HG02642 (cell line): ENCODE results near the gene HCN4.

ENCODE experiments used
- ATAC-seq: cut with Tn5 transposase; IDR thresholded peaks from one replicate; pipeline ENCODE4 v1.9.1; 2021; ENCODE audit warnings: mild to moderate bottlenecking; ENCODE audit not compliant: unreplicated experiment, poor library complexity

The HCN4 gene

DNA sequence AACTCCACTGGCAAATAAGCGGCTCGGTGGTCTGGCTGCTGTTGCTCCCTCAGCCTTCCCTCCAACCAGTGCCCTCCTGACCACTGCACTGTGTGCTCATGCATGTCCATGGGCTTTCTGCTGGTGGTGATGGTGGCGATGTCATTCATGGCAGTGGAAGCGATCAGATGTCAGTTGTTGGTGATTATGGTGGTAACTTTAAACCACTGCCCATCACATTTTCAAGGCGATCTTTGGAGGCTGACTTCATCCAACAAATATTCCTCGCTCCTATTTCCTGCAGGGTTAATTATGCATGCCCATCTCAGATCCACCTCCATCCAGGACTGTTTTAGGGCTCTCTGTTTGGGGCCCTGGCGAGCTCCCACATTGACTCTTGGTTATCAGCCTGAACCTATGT lies 13.4 kb upstream of the HCN4 start:
- no peak for ATAC-seq

DNA sequence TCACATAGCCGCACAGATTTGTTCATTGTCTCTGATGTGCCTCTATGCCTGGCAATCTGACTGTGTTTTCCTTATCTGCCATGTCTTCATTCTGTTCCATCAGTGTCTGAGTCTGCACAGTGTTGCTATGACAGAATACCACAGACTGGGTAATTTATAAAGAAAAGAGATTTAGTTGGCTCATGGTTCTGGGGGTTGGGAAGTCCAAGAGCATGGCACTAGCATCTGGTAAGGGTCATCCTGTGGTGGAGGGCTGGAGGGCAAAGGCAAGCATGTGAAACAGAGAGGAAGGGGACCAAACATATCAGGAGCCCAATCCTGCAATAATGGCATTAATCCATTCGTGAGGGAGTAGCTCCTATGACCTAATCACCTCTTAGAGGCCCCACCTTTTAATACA lies 11.9 kb upstream of the HCN4 start:
- no peak for ATAC-seq

DNA sequence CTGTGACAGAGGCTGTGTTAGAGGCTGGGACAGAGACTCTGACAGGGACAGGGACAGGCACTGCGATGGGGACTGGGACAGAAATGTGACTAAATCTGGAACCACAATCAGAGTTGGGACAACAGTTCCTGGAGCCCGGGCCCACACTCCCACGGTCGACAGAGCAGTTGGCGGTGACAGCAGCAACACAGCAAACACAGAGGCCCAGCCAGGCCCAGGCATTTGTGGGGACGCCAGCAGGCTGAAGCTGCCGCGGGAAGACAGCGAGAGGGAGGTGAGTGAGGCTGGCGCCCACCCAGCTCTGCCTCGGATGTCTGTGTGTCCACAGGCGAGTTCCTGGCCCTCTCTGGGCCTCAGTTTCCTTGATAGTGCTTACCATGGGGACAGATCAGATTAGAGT lies 9.3 kb upstream of the HCN4 start:
- ATAC-seq = no peak

DNA sequence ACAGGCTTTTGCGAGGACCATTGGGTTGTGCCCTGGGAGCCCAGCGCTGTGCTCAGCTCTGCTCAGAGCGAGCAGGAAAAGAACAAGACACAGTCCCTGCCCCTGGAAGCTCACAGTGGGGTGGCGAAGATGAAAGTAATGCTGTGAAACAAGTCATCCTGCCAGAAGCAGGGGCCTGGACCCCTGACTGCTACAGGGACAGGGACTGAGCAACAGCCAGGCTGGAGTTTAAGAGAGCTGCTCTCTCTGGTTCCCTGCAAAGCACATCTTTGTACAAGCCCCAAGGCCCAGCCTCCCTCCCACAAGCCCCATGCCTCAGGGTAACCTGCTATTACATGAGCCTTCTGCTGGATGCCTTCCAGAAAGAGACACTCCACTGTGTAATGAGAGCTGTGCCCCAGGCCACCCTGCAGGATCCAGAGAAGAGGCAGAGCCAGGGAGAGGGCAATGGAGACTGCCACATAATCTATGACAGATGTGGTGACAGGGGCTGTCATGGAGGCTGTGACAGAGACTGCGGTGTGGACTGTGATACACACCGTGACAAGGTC lies 7.1 kb upstream of the HCN4 start:
- no peak for ATAC-seq

DNA sequence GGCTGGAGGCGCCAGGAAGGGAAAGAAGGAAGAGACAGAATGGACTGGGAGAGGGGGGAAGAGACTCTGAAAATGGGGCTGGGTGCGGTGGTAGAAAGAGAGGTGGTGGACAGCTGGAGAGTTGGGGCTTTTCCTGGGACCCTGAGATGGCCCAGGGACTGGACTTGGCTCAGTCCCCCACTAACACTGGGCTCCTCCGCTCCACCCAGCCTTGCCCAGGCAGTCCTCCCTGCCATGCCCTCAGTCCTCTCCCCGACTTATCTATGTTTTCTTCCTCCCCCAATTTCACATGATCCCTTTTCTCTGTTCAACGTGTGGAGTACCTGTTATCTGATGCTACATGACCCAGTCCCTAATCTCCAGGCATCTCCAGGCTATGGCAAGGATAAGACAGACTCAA lies 6.3 kb upstream of the HCN4 start:
- ATAC-seq = no peak

DNA sequence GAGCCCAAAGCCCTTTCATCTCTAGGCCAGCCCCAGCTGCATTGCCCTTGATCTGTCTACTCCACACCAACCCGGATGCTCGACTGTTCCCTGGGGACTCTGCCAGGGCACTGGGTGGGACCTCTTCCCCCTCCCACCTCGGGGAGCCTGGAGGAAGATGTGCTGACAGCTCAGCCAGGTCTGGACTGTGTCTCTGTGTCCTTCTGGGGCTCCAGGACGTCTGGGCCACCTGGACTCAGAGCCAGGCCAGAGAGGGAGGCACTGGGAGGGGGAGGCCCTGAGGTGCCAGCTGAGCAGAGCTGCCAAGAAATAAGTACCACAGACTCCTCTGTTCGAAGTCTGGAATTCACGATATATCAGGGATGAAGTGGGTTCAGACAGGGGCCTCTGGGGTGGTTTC lies 5.8 kb upstream of the HCN4 start:
- no peak for ATAC-seq

DNA sequence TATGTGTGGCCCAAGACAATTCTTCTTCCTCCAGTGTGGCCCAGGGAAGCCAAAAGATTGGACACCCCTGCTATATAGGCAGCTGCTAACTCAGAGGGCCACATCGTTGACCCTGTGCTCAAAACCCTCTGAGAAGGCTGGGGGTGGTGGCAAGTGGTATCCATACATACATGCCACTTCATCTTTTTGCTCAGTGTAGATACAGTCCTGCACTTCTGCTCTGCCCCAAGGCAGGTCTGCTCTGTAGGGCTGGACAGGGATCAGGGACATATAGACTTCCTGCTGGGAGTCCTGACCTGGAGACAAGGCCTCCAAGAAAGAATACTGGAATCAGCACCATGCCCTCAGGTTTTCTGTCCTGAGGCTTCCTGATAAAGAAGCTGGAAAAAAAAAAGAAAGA lies 4.5 kb upstream of the HCN4 start:
- ATAC-seq = no peak

DNA sequence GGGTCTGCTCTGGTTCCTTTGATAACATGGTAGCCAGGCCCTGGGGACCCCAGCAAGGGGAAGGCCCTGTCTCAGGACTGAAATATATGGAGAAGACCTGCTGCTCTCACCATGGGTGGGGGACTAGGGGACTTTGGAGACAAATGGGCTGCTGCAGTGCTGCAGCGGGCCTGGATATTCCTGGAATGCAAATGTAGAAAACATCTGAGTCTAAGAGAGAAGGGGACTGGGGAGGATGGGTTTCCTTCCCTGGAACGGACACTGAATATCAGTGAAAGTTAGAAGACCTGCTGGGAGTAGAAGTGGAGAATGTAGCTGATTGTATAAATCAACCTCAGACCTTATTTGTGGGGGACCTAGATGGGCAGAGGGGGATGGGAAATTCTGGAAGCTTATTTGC lies 3.1 kb upstream of the HCN4 start:
- ATAC-seq = no peak

DNA sequence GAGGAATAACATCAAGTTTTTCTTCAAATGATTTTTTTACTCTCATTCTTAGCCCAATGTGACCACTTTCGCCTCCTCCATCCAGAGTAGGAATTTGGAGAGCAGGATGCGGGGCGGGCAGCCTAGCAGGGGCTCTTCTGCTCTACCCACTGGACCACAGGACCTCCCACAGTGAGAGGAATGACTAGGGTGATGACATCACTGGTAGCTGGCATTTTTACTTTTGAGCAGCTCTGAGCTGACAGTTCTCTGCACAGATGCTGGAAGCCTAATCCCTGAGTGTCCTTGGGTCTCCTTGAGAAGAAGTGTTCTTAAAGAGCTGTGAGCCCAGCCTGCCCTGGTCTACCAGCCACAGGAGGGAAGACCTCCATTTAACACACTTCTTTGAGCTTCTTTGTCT lies 1.4 kb upstream of the HCN4 start:
- no peak for ATAC-seq

DNA sequence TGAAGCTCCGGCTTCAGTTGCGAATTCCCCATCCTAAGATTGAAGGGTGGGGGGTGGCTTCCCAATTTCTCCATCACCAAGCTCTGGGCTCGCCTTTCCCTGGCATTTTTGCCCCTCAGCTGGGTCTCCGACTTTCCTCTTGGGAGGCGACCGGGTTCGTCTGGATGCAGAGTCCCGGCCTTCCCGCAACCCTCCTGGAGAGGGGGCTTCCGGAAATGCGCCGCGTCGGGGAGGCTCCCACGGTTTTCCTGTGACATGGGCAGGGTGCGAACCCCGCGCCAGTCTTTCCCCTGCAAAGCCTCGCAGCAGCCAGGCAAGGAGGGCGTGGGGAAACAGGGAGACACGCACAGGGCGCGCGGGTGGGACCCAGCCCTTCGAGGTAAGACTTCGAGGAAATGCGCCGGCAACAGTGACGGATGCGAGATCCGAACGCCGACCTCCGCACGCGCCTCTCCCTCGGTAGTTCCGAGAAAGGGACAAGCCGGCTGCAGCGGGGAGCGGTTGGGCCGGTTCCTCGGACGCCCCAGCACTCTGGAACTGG lies 466 bp upstream of the HCN4 start:
- no peak for ATAC-seq

DNA sequence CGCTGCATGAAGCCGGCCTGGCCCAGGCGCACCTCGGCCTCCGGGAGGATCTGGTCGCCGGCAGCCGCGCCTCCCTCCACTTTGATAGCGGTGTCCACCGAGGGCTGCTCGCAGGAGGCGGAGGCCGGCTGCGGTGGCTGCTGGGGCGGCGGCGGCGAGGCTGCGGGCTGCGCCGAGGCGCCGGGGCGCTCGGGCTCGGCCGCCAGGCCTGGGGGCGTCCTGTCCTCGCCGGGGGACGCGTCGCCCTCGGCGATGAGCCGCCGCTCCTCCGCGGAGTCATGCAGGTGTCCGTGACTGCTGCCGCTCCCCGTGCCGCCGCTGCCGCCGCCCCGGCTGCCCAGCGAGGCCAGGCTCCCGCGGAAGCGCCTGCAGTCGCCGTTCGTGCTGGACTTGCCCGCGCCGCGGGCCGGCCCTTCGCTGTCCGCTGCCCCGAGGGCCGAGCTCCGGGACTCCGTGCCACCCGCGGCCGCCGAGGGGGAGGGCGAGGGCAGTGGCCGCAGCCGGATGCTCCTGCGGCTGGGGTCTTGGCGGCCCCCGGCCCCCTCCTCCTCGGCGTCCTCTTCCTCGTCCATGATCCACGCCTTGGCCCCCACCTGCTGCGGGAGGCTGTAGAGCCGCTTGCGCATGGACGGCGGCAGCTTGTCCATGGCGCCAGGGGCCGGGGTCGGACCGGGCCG lies 996 bp downstream of the HCN4 start:
- no peak for ATAC-seq

DNA sequence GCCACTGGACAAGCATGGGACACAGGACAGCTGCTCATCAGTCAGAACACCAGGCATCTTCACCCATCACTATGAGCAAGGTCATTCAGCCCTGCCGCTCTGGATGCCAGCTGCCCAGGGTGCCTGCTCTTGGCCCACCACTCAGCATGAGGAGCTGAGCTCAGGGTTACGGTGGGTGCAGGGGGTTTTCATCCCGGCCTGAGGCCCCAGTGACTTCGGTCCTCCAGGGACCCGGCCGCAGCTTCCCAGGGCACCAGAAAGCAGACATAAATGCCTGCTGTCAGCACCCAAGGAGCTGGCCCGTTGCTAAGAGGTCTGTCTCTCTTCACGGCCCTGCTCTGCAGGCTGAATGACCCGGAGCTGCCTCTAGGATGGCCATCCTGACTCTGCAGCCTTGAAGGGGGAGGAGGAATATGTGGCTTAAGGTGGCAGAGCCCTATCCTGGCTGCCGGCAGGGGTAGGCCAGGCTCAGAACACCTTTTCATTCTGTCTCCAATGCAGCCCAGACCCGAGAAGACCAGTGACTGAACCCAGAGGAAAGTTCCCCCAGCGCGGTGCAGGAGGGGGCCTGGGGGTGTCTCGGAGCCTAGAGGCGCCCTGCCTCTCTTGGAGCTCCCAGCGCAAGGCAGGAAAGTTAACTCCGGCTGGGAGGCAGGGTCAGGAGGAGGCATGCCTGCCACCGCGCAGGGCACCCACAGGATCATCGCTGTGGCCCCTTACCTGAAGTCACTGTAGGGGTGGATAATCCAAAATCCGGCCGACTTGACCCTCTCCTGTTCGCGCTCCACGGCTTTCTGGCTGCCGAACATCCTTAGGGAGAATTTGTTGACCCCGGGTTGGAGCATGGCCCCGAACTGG lies 1.8 kb downstream of the HCN4 start:
- ATAC-seq = no peak

DNA sequence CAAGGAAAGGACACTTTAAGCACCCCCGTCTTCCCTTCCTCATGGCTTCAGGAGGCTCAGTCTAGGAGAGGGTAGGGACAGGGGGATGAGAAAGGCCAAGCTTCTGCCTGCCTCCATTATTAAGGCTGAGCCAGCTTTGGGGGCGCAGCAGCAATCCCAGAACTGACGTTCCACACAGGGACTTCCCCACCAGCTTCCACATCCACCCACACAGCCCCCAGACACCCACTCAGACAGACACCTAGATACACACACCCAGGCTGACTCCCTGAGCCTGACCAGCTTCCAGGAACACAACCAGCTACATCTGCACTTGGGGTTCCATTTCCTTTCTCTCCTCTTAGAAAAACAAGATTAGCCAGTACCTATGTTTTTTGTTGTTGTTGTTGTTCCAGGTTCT lies 4.7 kb downstream of the HCN4 start:
- no peak for ATAC-seq

DNA sequence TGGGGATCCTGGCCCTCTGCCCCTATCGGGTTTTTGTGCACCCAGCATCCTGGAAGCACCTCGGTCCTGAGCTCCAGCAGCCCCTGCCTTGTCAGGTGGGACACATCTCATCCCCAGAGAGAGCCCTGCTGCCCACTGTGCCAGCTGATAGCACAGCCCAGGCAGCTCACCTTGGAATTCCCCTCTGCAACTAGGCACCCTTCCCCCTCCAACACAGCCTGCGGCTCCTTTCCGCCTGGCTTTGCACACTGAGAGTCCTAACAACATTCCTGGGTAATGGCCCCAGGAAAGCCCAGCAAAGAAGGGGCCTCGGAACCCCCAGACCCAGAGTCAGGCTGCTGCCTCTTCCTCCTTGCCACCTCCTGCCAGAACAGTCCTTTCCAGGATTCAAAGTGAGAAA lies 5.9 kb downstream of the HCN4 start:
- ATAC-seq = no peak

DNA sequence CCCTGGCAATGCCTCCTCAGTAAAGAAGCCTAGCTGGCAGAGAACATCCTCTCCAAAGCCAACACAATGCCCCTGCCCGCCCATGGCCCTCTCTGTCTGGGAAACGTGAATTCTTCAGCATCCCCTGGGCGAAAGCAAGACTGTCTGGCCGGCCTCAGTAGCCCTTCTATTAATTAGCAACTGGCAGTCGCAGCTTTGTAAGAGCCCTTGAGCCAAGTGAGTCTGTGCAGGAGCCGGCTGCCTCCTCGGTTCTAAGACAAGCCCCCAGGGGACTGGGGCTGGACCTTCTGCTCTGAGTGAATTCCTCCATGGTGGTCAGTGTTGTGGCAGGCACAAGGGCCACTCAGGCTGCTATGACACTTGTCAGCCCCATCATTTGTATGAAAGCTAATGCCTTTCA lies 7.4 kb downstream of the HCN4 start:
- ATAC-seq = no peak

DNA sequence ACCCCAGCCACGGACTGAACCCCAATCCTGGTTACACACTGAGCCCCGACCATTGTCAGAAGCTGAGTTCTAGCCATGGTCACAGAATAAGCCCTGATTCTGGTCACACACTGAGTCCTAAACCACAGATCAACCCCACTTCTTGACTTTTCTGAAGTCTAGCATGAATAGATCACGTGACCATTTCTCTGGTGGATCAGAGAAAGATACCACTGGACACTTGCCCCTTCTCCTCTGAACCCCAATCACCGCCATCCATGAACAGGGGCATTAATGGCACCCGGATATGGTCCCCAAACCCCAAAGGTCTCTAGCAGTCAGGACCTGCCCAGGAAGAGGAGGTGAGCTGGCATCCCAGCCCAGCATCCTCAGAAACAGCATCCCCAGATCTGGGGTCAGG lies 9.1 kb downstream of the HCN4 start:
- no peak for ATAC-seq

DNA sequence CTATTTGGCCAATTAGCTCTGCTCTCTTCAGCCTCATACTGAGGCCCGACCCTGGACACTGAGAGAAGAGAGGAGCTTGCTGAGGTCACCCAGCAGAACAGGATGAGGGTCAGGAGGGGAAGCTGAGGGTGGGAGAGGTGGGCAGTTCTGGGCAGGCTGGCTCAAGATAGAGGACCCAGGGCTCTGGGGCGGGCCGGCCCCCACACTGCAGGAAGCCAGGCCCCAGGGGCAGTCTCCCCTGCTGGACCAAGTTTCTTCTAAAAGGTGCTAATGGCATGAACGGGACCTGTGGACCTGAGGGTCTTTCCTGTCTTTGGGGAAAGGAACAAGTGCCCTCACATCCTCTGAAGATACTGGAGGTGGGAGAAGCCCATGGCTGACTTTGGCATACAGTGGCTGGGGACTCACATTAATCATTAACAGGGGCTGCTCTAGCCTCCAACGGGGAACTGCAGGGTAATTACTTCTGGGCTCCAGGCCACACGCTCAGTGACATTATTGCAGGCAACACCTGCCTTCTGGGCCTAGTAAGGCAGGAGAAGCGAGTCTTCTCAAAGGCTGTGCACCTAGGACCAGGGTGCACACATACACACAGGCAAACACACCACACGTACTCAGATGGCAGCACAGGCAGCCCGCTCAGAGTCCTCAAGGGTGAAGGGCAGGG lies 10.6 kb downstream of the HCN4 start:
- ATAC-seq = no peak

DNA sequence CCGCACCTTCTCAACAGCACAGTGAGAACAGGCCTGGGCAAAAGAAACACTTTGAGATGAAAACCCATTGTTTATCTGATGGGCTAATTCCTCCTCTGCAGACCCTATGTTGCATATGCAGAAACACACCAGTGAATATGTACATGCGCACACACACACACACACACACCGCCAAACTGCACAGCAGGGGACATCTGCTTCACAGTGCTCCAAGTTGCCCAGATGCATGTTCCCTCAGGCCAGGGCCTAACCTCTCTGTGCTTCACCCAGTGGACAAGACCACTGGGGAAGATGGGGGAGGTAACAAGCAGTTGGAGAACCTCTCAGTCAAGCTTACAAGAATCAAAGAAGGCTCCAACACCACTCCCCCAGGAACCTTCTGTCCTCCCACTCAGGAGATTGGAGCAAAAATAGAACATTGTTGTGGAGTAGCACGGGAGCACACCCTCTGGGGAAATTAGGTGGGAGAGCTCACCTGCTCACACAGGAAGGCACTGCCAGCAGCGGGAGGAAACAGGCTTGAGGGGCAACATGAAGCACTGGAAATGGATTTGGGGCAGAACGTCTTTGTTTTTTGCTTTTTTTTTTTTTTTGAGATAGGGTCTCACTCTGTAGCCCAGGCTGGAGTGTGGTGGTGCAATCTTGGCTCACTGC lies 13.0 kb downstream of the HCN4 start:
- ATAC-seq = no peak

DNA sequence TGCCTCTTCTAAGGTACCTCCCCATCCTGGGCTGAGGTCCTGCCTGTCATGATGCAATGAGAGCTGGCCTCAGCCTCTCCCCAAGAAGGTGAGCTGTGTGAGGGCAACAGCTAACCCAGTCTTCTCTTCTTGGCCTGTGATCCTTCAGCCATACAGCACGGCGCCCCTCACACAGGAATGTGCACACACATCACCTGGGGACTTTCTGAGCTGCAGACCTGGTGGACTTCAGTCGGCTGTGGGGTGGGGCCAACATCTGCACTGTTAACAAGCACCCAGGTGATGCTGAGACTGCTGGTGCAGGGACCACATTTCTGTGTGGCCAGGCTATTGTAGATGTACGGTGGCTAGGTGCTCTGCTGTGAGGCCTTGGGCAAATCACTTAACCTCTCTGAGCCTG lies 14.5 kb downstream of the HCN4 start:
- ATAC-seq = no peak

DNA sequence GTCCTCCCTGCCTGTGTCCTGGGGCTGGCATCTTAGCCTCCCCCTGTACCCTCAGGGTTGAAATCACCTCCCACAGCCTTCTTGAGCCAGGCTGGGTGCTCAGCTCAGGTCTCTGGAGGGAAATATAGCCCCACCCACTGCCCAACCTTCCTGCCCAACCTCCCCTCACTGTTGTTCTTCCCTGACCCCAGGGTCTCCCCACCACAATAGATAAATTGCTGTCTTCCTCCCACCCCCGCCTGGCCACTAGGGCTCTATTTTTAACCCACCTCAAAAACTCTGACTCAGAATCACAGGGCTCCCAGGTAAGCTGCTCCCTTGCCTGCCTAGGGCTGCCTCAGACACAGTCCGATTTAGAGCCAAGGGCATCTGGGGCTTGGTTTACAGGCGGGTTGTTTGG lies 15.0 kb downstream of the HCN4 start:
- no peak for ATAC-seq
